H1 (cell line): ENCODE measurements around the gene TMEM14B. TPM values are rescaled to one million over a fixed set of nuclear protein-coding genes. Genes with fewer than 3 reads are reported as not detected.

Source experiments
- CTCF ChIA-PET: fragments of 300-600 bp; sonication (Branson Sonifier 250); formaldehyde crosslinking; loops from one replicate; lab custom pipeline; 2021; ENCODE audit not compliant: partially characterized antibody; lab: Charles Lee
- POLR2A ChIA-PET: fragments of 300-600 bp; sonication (Branson Sonifier 250); formaldehyde crosslinking; loops from one replicate; lab custom pipeline; 2021; ENCODE audit warnings: inconsistent platforms; ENCODE audit not compliant: partially characterized antibody; lab: Charles Lee
- DNase-seq, 2 experiments: peaks; one replicate each; pipeline versions ENCODE4 v3.0.0 to v3.0.0-alpha.2; 2010 to 2022; ENCODE audit warnings: low spot score in 2 of 2, low read depth in 1 of 2, mixed read lengths in 1 of 2
- FAIRE-seq: peaks from 2 replicates; lab custom pipeline; 2011; peaks lifted over from hg19 to GRCh38; lab: Jason Lieb, UNC
- H2AFZ ChIP-seq: 2 replicates; pipeline ENCODE4 v1.8.1; 2012; ENCODE audit warnings: low read length, inconsistent platforms
- H2AK5ac ChIP-seq: 2 replicates; pipeline ENCODE4 v1.6.1; 2013; ENCODE audit warnings: low read depth, low read length
- H2BK120ac ChIP-seq: replicated peaks from 2 replicates; pipeline ENCODE3; 2013; ENCODE audit warnings: low read depth, low read length, inconsistent platforms
- H2BK12ac ChIP-seq: 2 replicates; pipeline ENCODE4 v1.6.1; 2013; ENCODE audit warnings: low read depth, low read length
- H2BK15ac ChIP-seq: 2 replicates; pipeline ENCODE4 v1.6.1; 2013; ENCODE audit warnings: low read length
- H2BK20ac ChIP-seq: 2 replicates; pipeline ENCODE4 v1.6.1; 2013; ENCODE audit warnings: low read length
- H2BK5ac ChIP-seq: 2 replicates; pipeline ENCODE4 v1.6.1; 2013; ENCODE audit warnings: low read depth, low read length
- H3K14ac ChIP-seq: 2 replicates; pipeline ENCODE4 v1.6.1; 2013; ENCODE audit warnings: inconsistent platforms; ENCODE audit not compliant: insufficient read length
- H3K18ac ChIP-seq: 2 replicates; pipeline ENCODE4 v1.6.1; 2013; ENCODE audit warnings: low read length; ENCODE audit errors: extremely low read depth
- H3K23ac ChIP-seq: 2 replicates; pipeline ENCODE4 v1.6.1; 2013; ENCODE audit warnings: inconsistent platforms; ENCODE audit not compliant: insufficient read length
- H3K23me2 ChIP-seq: 2 replicates; pipeline ENCODE4 v1.6.1; 2013; ENCODE audit warnings: low read depth, low read length
- H3K27ac ChIP-seq: 2 replicates; pipeline ENCODE4 v1.6.1; 2011; ENCODE audit warnings: low read depth, low read length, inconsistent platforms
- H3K27me3 ChIP-seq, 4 experiments: replicated peaks in 1 of 4; 1 replicate in 1 of 4; 2 replicates in 3 of 4; pipeline versions ENCODE4 v1.6.1 to v1.8.1; 2011 to 2013; ENCODE audit warnings: low read length in 3 of 4, mild to moderate bottlenecking in 3 of 4, inconsistent platforms in 2 of 4, mixed read lengths in 2 of 4, moderate library complexity in 1 of 4; ENCODE audit not compliant: control insufficient read depth in 3 of 4, insufficient read depth in 3 of 4; ENCODE audit errors: extremely low read depth in 1 of 4
- H3K36me3 ChIP-seq, 4 experiments: 2 replicates each; pipeline versions ENCODE4 v1.6.1 to v1.8.1; 2011 to 2013; ENCODE audit warnings: mild to moderate bottlenecking in 4 of 4, low read length in 3 of 4, moderate library complexity in 2 of 4, control low read depth in 1 of 4, inconsistent platforms in 1 of 4; ENCODE audit not compliant: insufficient read depth in 4 of 4, control insufficient read depth in 2 of 4
- H3K4ac ChIP-seq: replicated peaks from 2 replicates; pipeline ENCODE3; 2013; ENCODE audit warnings: low read length, low read depth, mixed read lengths, inconsistent platforms; ENCODE audit not compliant: insufficient read length
- H3K4me1 ChIP-seq, 4 experiments: replicated peaks in 1 of 4; 1 replicate in 1 of 4; 2 replicates in 3 of 4; pipeline versions ENCODE4 v1.6.1 to v1.8.1; 2011 to 2013; ENCODE audit warnings: low read length in 3 of 4, inconsistent platforms in 2 of 4, mixed read lengths in 1 of 4; ENCODE audit not compliant: insufficient read depth in 4 of 4, control insufficient read depth in 3 of 4
- H3K4me2 ChIP-seq, 2 experiments: 2 replicates each; pipeline versions ENCODE4 v1.6.1 to v1.8.1; 2011 to 2013; ENCODE audit warnings: low read depth in 2 of 2, low read length in 2 of 2, control low read depth in 1 of 2, inconsistent platforms in 1 of 2, mild to moderate bottlenecking in 1 of 2; ENCODE audit not compliant: insufficient read depth in 1 of 2
- H3K4me3 ChIP-seq, 4 experiments: fragments of 200-600, 300-600 bp in 1 of 4; sonication (generic), shearing (Covaris generic), sonication (Bioruptor Twin) in 1 of 4; 2 replicates each; pipeline versions ENCODE4 v1.5.1 to v1.8.1; 2011 to 2016; ENCODE audit warnings: low read length in 4 of 4, low read depth in 3 of 4, control low read depth in 2 of 4, inconsistent platforms in 2 of 4, mild to moderate bottlenecking in 2 of 4, mixed read lengths in 1 of 4, moderate library complexity in 1 of 4; ENCODE audit not compliant: insufficient read depth in 2 of 4; ENCODE audit errors: extremely low read depth in 1 of 4
- H3K56ac ChIP-seq: replicated peaks from 2 replicates; pipeline ENCODE3; 2013; ENCODE audit warnings: low read depth, mild to moderate bottlenecking, mixed read lengths, low read length, inconsistent platforms; ENCODE audit not compliant: insufficient read length
- H3K79me1 ChIP-seq: 2 replicates; pipeline ENCODE4 v1.6.1; 2013; ENCODE audit warnings: low read depth, low read length, control low read depth
- H3K79me2 ChIP-seq, 2 experiments: 2 replicates each; pipeline versions ENCODE4 v1.6.1 to v1.8.1; 2012 to 2013; ENCODE audit warnings: low read length in 2 of 2, mild to moderate bottlenecking in 2 of 2, inconsistent platforms in 1 of 2; ENCODE audit not compliant: insufficient read depth in 2 of 2, control insufficient read depth in 1 of 2
- H3K9ac ChIP-seq, 4 experiments: replicated peaks in 1 of 4; 1 replicate in 1 of 4; 2 replicates in 3 of 4; pipeline versions ENCODE4 v1.6.1 to v1.8.1; 2011 to 2013; ENCODE audit warnings: low read depth in 3 of 4, low read length in 3 of 4, control low read depth in 2 of 4, mild to moderate bottlenecking in 2 of 4, moderate library complexity in 2 of 4, inconsistent platforms in 1 of 4; ENCODE audit errors: extremely low read depth in 1 of 4
- H3K9me3 ChIP-seq, 2 experiments: 2 replicates each; pipeline versions ENCODE4 v1.6.1 to v1.8.1; 2012 to 2013; ENCODE audit warnings: mild to moderate bottlenecking in 2 of 2, moderate library complexity in 2 of 2, control low read depth in 1 of 2, inconsistent platforms in 1 of 2, low read depth in 1 of 2, low read length in 1 of 2, mixed read lengths in 1 of 2; ENCODE audit not compliant: insufficient read depth in 2 of 2
- H4K20me1 ChIP-seq, 2 experiments: replicated peaks in 1 of 2; 2 replicates each; pipeline versions ENCODE3 to v1.8.1; 2011 to 2013; ENCODE audit warnings: inconsistent platforms in 2 of 2, low read length in 2 of 2, mild to moderate bottlenecking in 1 of 2; ENCODE audit not compliant: insufficient read depth in 2 of 2, control insufficient read depth in 1 of 2
- H4K5ac ChIP-seq: 2 replicates; pipeline ENCODE4 v1.6.1; 2013; ENCODE audit warnings: low read length, low read depth, mixed read lengths, inconsistent platforms; ENCODE audit not compliant: insufficient read length
- H4K8ac ChIP-seq: 2 replicates; pipeline ENCODE4 v1.8.0; 2013; ENCODE audit warnings: mild to moderate bottlenecking, moderate library complexity, low read length, inconsistent platforms; ENCODE audit not compliant: insufficient read depth; ENCODE audit errors: extremely low read depth
- H4K91ac ChIP-seq: replicated peaks from 2 replicates; pipeline ENCODE3; 2013; ENCODE audit warnings: low read length, mixed read lengths, inconsistent platforms; ENCODE audit not compliant: insufficient read length
- ASH2L ChIP-seq: fragments of 200-600, 300-600 bp; sonication (generic); IDR thresholded peaks from one replicate; pipeline ENCODE4 v1.7.1; 2017; ENCODE audit warnings: low read length
- NRF1 ChIP-seq: IDR thresholded peaks from 2 replicates; pipeline ENCODE4 v1.6.1; 2011; ENCODE audit warnings: mild to moderate bottlenecking, low read depth, low read length, improper control_type of control experiment
- TAF1 ChIP-seq: IDR thresholded peaks from 2 replicates; pipeline ENCODE4 v1.6.1; 2011; ENCODE audit warnings: mild to moderate bottlenecking, low read depth, low read length
- TBP ChIP-seq: IDR thresholded peaks from 2 replicates; pipeline ENCODE4 v1.6.1; 2011; ENCODE audit warnings: low read depth, low read length, improper control_type of control experiment
- WGBS, 2 experiments: shearing (Covaris generic) in 1 of 2; methylation state at CpG; one replicate each; pipeline versions ENCODE4 v1.1.6 to v1.1.7; 2013 to 2015; ENCODE audit warnings: low lambda C conversion rate in 2 of 2, mixed read lengths in 2 of 2, inconsistent platforms in 1 of 2, low coverage in 1 of 2, missing lambda C conversion rate in 1 of 2; ENCODE audit not compliant: insufficient replicate concordance in 2 of 2, insufficient coverage in 1 of 2, insufficient read length in 1 of 2; ENCODE audit errors: extremely low coverage in 1 of 2, missing lambda C conversion rate in 1 of 2; 5-methylcytosine and 5-hydroxymethylcytosine counted together
- polyA plus RNA-seq, 7 experiments: library from polyadenylated mRNA; depleted of rRNA in 3 of 7; stranded (reverse) in 5 of 7; unstranded in 2 of 7; fragments of >200 nt in 5 of 7; fragments of 200-250 nt in 2 of 7; gene quantifications; 1 replicate in 5 of 7; 2 replicates in 1 of 7; 4 replicates in 1 of 7; pipeline versions ENCODE4 v1.2.1 to v1.2.3, GENCODE V29; 2011 to 2013; ENCODE audit warnings: missing spikeins in 2 of 7, mixed read lengths in 2 of 7
- total RNA-seq: library from RNA; stranded (reverse); fragmentation: NEBNext Ultra II Directional; extraction: Animal tissue kit (Norgen Biotek cat#: 25700); gene quantifications from 2 replicates; pipeline ENCODE4 v1.2.1, GENCODE V29; 2021

The TMEM14B gene
- total and polyA plus RNA-seq, 2 of the 8 experiments (the other 6 are each of a cell fraction or from before 2014, with no cell fraction given) = 84.6 to 109 TPM

DNA sequence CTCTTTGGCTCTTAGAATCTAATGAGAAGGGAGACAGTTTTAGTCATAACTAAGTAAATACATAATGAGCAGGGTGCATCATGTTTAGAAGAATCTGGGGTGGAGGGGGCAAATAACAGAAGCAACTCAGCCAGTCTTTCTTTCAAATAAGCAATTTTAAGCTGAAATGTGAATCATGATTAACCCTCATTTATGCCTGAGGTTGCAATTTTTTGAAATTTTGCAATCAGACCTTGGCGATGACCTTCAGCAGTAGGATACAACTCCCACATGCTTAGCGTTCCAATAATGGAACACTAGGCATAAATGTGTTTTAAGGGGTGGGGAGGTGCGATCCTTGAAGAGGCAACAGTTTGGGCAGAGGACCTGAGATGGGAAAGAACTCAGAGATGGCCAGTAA is 30.6 kb downstream of the TMEM14B start:
- Histone ChIP-seq H3K4ac (no peak overlapping the region), H3K18ac (no peak overlapping the region), H3K27ac (no peak overlapping the region), H4K91ac (no peak overlapping the region), H3K9ac (no peak overlapping the region), H3K4me3 (no peak overlapping the region), H3K23ac (no peak overlapping the region), H2BK5ac (no peak overlapping the region), H3K36me3 (peaks cover 0 to 19% (median 5%) of the 10 kb centered on the region in 4 experiments; a peak in 4 of 8 replicates), H2AK5ac (no peak overlapping the region), H2BK120ac (no peak overlapping the region), H3K79me2 (no peaks in the 10 kb centered on the region), H4K20me1 (no peaks in the 10 kb centered on the region), H3K56ac (no peak overlapping the region), H2BK20ac (no peak overlapping the region), H2AFZ (no peak overlapping the region), H3K79me1 (no peaks in the 10 kb centered on the region), H4K5ac (no peak overlapping the region), H3K4me2 (no peak overlapping the region), H3K4me1 (no peaks in the 10 kb centered on the region), H3K27me3 (no peaks in the 10 kb centered on the region; a peak in 1 of 7 replicates), H3K9me3 (no peaks in the 10 kb centered on the region), H3K23me2 (no peaks in the 10 kb centered on the region), H2BK12ac (no peak overlapping the region), H4K8ac (no peak overlapping the region), H3K14ac (no peak overlapping the region), H2BK15ac (no peak overlapping the region)
- 94% methylated on average over 3 of the region's 3 CpGs; no CpG with 5 or more reads in 1 of the 2 experiments for WGBS, 2 experiments
- DNase-seq (no peak), FAIRE-seq (no peak)
- no peak for TF ChIP-seq ASH2L
- TF ChIP-seq TAF1 = no peak
- TF ChIP-seq TBP = no peak
- TF ChIP-seq NRF1 = no peak
- ChIA-PET CTCF (interaction anchor here (2.4 kb wide), 1 partner anchor 19 kb away, joined by 8 read pairs; no protein-coding TSS in a partner anchor), POLR2A (no interaction called here)
